K562 (cell line): ENCODE data around the gene MACROD2. TPM values are rescaled to one million over a fixed set of nuclear protein-coding genes. Genes with fewer than 3 reads are reported as not detected.

ENCODE experiments used
- ATAC-seq: fragments of 200-7000 bp; cut with Tn5 transposase; 3 replicates; pipeline ENCODE4 v1.9.1; 2020; ENCODE audit warnings: moderate library complexity
- BruUV-seq: library from RNA; stranded (reverse); fragments of 400-500 nt; replicated peaks from 2 replicates; lab custom pipeline; 2021; lab: Mats Ljungman, UMichigan
- CTCF ChIA-PET: fragments of 300-600 bp; formaldehyde crosslinking; extraction: SDS; loops from one replicate; lab custom pipeline; 2021; ENCODE audit warnings: low intra/inter-chr PET ratio; lab: Yijun Ruan, JAX
- POLR2A ChIA-PET: fragments of 300-600, 350-650 bp; sonication (Branson Sonifier 250); formaldehyde crosslinking; extraction: SDS; loops from one replicate; lab custom pipeline; 2021; ENCODE audit warnings: antibody characterized with exemption, inconsistent platforms; lab: Yijun Ruan, JAX
- DNase-seq, 4 experiments: peaks; one replicate each; pipeline versions ENCODE4 v3.0.0 to v3.0.0-alpha.2; 2011 to 2018; ENCODE audit warnings: low spot score in 3 of 4, mixed read lengths in 3 of 4; ENCODE audit errors: extremely low read depth in 1 of 4
- FAIRE-seq: peaks from 2 replicates; lab custom pipeline; 2011; peaks lifted over from hg19 to GRCh38; lab: Jason Lieb, UNC
- H2AFZ ChIP-seq: 2 replicates; pipeline ENCODE4 v1.6.0; 2011; ENCODE audit warnings: low read depth, low read length, control low read depth, inconsistent platforms
- H3K27ac ChIP-seq: fragments of 200-600 bp; 3 replicates; pipeline ENCODE4 v1.8.0; 2011; ENCODE audit warnings: low read depth, mild to moderate bottlenecking, control low read depth, inconsistent platforms, low read length, moderate library complexity, mixed read lengths; ENCODE audit errors: extremely low read depth
- H3K27me3 ChIP-seq, 2 experiments: fragments of 300-600 bp in 1 of 2; 2 replicates in 1 of 2; 3 replicates in 1 of 2; pipeline versions ENCODE4 v1.6.0 to v1.8.0; 2011; ENCODE audit warnings: inconsistent platforms in 2 of 2, low read length in 2 of 2, mild to moderate bottlenecking in 1 of 2, mixed read lengths in 1 of 2, moderate library complexity in 1 of 2; ENCODE audit not compliant: control insufficient read depth in 2 of 2, insufficient read depth in 2 of 2
- H3K36me3 ChIP-seq: fragments of 300-600 bp; 3 replicates; pipeline ENCODE4 v1.8.0; 2011; ENCODE audit warnings: mild to moderate bottlenecking, low read length, inconsistent platforms; ENCODE audit not compliant: control insufficient read depth, insufficient read depth
- H3K4me1 ChIP-seq, 2 experiments: fragments of 200-600 bp in 1 of 2; replicated peaks in 1 of 2; 2 replicates in 1 of 2; 3 replicates in 1 of 2; pipeline versions ENCODE4 v1.5.1 to v1.8.0; 2011; ENCODE audit warnings: inconsistent platforms in 2 of 2, low read length in 2 of 2, mild to moderate bottlenecking in 1 of 2, mixed read lengths in 1 of 2, moderate library complexity in 1 of 2; ENCODE audit not compliant: control insufficient read depth in 2 of 2, insufficient read depth in 2 of 2
- H3K4me2 ChIP-seq: 2 replicates; pipeline ENCODE4 v1.6.1; 2011; ENCODE audit warnings: low read length, control low read depth, inconsistent platforms, mixed read lengths; ENCODE audit not compliant: insufficient read depth
- H3K4me3 ChIP-seq: fragments of 200-600 bp; sonication (generic), shearing (Covaris generic); 2 replicates; pipeline ENCODE4 v1.5.1; 2016; ENCODE audit warnings: control low read depth, inconsistent platforms
- H3K79me2 ChIP-seq: fragments of 200-600 bp; 3 replicates; pipeline ENCODE4 v1.8.0; 2011; ENCODE audit warnings: low read length, inconsistent platforms; ENCODE audit not compliant: control insufficient read depth, insufficient read depth
- H3K9ac ChIP-seq, 2 experiments: 2 replicates each; pipeline versions ENCODE4 v1.6.0 to v1.6.1; 2011; ENCODE audit warnings: low read depth in 2 of 2, low read length in 2 of 2, control low read depth in 1 of 2, inconsistent platforms in 1 of 2, mild to moderate bottlenecking in 1 of 2, mixed read lengths in 1 of 2; ENCODE audit not compliant: insufficient read depth in 1 of 2
- H3K9me1 ChIP-seq: one replicate; pipeline ENCODE4 v1.6.0; 2011; ENCODE audit warnings: inconsistent platforms, mild to moderate bottlenecking, low read length, moderate library complexity; ENCODE audit not compliant: control insufficient read depth, insufficient read depth
- H3K9me3 ChIP-seq: replicated peaks from 2 replicates; pipeline ENCODE4 v1.5.1; 2011; ENCODE audit warnings: low read depth, low read length, inconsistent platforms; ENCODE audit not compliant: control insufficient read depth, insufficient read depth
- H4K20me1 ChIP-seq: replicated peaks from 2 replicates; pipeline ENCODE4 v1.6.1; 2011; ENCODE audit warnings: low read length, inconsistent platforms, mixed read lengths; ENCODE audit not compliant: control insufficient read depth, insufficient read depth
- CAMTA2 ChIP-seq: fragments of 250-450 bp; sonication (Bioruptor Pico); conservative IDR thresholded peaks from 2 replicates; pipeline ENCODE4 v1.5.1; 2022
- CHAMP1 ChIP-seq: fragments of 450-650 bp; IDR thresholded peaks from 2 replicates; pipeline ENCODE4 v1.6.1; 2016; ENCODE audit warnings: mild to moderate bottlenecking
- EP300 ChIP-seq: IDR thresholded peaks from 2 replicates; pipeline ENCODE4 v1.6.1; 2012; ENCODE audit warnings: low read length, improper control_type of control experiment
- ERF ChIP-seq: fragments of 450-650 bp; formaldehyde crosslinking; IDR thresholded peaks from 2 replicates; pipeline ENCODE4 v1.4.0; 2020; ENCODE audit warnings: mild to moderate bottlenecking, mixed read lengths
- HOXB6 ChIP-seq: fragments of 250-450 bp; sonication (Bioruptor Pico); IDR thresholded peaks from 2 replicates; pipeline ENCODE4 v1.5.1; 2022; ENCODE audit warnings: mild to moderate bottlenecking, borderline replicate concordance
- MAFF ChIP-seq: IDR thresholded peaks from 2 replicates; pipeline ENCODE4 v1.6.1; 2012; ENCODE audit warnings: low read length, improper control_type of control experiment
- MCM2 ChIP-seq: fragments of 450-650 bp; IDR thresholded peaks from 2 replicates; pipeline ENCODE4 v1.6.1; 2017; ENCODE audit warnings: low read depth, mild to moderate bottlenecking
- NFE2 ChIP-seq: IDR thresholded peaks from 2 replicates; pipeline ENCODE4 v1.6.1; 2014; ENCODE audit warnings: antibody characterized with exemption, low read depth
- RCOR1 ChIP-seq, 2 experiments: IDR thresholded peaks; 2 replicates each; pipeline ENCODE4 v1.6.1; 2012; ENCODE audit warnings: low read depth in 2 of 2, low read length in 2 of 2, borderline replicate concordance in 1 of 2, improper control_type of control experiment in 1 of 2
- SAFB2 ChIP-seq: fragments of 200-400 bp; formaldehyde crosslinking; IDR thresholded peaks from 2 replicates; pipeline ENCODE4 v1.6.1; 2018; ENCODE audit warnings: borderline replicate concordance, low read length, low read depth, moderate library complexity; ENCODE audit not compliant: severe bottlenecking
- ZBED1 ChIP-seq: IDR thresholded peaks from 2 replicates; pipeline ENCODE4 v1.6.1; 2014
- ZFX ChIP-seq: sonication (generic); formaldehyde crosslinking; IDR thresholded peaks from 2 replicates; pipeline ENCODE4 v1.8.0; 2022; ENCODE audit warnings: mild to moderate bottlenecking, missing genetic modification reagents, moderate library complexity
- ZNF274 ChIP-seq: IDR thresholded peaks from 2 replicates; pipeline ENCODE4 v1.6.1; 2011; ENCODE audit warnings: low read depth, mild to moderate bottlenecking, low read length, moderate library complexity, borderline replicate concordance
- ZNF324 ChIP-seq: fragments of 250-450 bp; sonication (Bioruptor Pico); IDR thresholded peaks from 2 replicates; pipeline ENCODE4 v1.4.0; 2020; ENCODE audit warnings: mild to moderate bottlenecking
- ZZZ3 ChIP-seq: fragments of 450-650 bp; IDR thresholded peaks from 2 replicates; pipeline ENCODE4 v1.6.1; 2016; ENCODE audit warnings: antibody characterized with exemption, mild to moderate bottlenecking, moderate library complexity
- WGBS: fragments of 100-300 bp; shearing (Covaris generic); methylation state at CpG from one replicate; pipeline ENCODE4 v1.1.6; 2016; ENCODE audit warnings: low coverage, mixed read lengths; ENCODE audit not compliant: insufficient coverage; ENCODE audit errors: missing lambda C conversion rate; 5-methylcytosine and 5-hydroxymethylcytosine counted together
- in situ Hi-C: fragments of 300-500 bp; cut with MboI; formaldehyde crosslinking; loops from 4 replicates; pipeline ENCODE4 v1.15.0; 2018; ENCODE audit warnings: inconsistent platforms, mixed read lengths
- intact Hi-C: fragments of 100-400 bp; cut with micrococcal nuclease; formaldehyde crosslinking; loops from 2 replicates; pipeline ENCODE4 v1.14.2; 2022
- polyA plus RNA-seq, 8 experiments: library from polyadenylated mRNA; depleted of rRNA in 4 of 8; stranded (reverse) in 5 of 8; unstranded in 3 of 8; fragments of >200 nt; fragmentation: Nextera tagmentation in 2 of 8; fragmentation: Illumina TruSeq in 1 of 8; extraction: Ambion mirVana in 2 of 8; extraction: Trizol in 1 of 8; gene quantifications; 2 replicates each; pipeline versions ENCODE4 v1.2.1 to v1.2.3, GENCODE V29; 2011 to 2014; ENCODE audit warnings: inconsistent platforms in 1 of 8, missing spikeins in 1 of 8
- total RNA-seq, 7 experiments: library from RNA; depleted of rRNA in 6 of 7; stranded (reverse); fragments of >200 nt in 6 of 7; fragmentation: Illumina TruSeq in 2 of 7; extraction: Trizol in 2 of 7; gene quantifications; 2 replicates each; pipeline versions ENCODE4 v1.2.1 to v1.2.3, GENCODE V29; 2011 to 2021; ENCODE audit warnings: low replicate concordance in 1 of 7
- TF ChIP-seq, protein P1 (sequence below): sonication (generic); formaldehyde crosslinking; IDR thresholded peaks from 2 replicates; pipeline ENCODE4 v1.8.0; 2022; ENCODE audit warnings: mild to moderate bottlenecking, missing genetic modification reagents
- TF ChIP-seq, protein P2 (sequence below): sonication (generic); formaldehyde crosslinking; IDR thresholded peaks from 2 replicates; pipeline ENCODE4 v1.5.0; 2020; ENCODE audit warnings: missing genetic modification reagents
- TF ChIP-seq, protein P3 (sequence below): fragments of 450-650 bp; formaldehyde crosslinking; IDR thresholded peaks from 2 replicates; pipeline ENCODE4 v1.4.0; 2022; ENCODE audit warnings: mild to moderate bottlenecking, moderate library complexity

Gene MACROD2
- total and polyA plus RNA-seq, 9 of the 15 experiments (the other 6 are each of a cell fraction or from before 2014, with no cell fraction given): not detected

DNA sequence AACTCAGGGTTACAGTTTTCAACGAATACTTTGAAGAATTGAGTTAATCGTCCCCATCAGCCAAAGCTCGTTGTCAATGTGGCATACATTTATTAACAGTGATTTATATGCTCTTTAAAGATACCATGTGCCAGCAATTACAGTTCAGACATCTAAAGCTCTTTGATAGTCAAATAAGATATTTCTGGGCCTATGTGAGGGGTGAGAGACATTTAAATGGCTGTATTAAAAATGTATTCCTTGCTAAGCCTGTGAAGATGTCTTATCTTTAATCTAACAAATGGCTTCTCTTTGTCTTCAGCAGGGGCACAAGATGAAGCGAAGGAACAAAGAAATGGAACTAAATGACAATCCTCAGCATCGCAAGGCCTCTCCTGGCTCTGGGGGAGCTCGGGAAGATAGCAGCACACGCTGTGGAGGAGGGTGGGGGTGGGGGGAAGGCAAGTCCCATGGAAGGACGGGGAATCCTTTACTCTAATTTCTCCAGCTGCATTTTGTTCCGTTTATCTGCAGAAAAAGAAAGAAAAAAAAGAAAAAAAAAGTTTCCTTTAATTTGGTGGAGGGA is 2054.3 kb downstream of the MACROD2 start (continued):
- TF ChIP-seq ZZZ3: no peak
- TF ChIP-seq SAFB2: no peak
- TF ChIP-seq, all 486 proteins: peak for 0

DNA sequence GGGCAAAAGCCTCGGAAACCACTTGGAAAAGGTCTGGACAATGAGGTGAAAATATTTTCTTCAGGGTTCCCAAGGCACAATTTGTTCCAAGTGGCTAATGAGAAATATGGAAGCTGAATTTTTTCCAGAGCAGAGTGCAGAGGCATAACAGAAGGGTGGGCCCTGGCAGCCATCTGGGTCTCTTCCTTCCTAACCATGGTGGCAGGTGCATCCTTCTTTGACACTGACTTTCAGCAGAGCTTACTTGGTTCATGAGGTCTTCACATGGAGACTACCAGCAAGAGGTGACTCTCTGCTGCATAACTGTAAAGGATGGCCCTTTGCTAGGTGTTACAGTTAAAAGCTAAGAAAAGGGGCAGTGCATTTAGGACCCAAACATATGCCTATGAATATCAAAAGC is 2055.1 kb downstream of the MACROD2 start:
- Histone ChIP-seq H4K20me1 (no peaks in the 10 kb centered on the region), H3K4me1 (no peaks in the 10 kb centered on the region), H3K27ac (no peak overlapping the region), H3K36me3 (no peaks in the 10 kb centered on the region), H2AFZ (no peak overlapping the region), H3K9me1 (no peaks in the 10 kb centered on the region), H3K4me3 (no peak overlapping the region), H3K4me2 (no peak overlapping the region), H3K9ac (no peak overlapping the region), H3K9me3 (no peaks in the 10 kb centered on the region), H3K27me3 (no peaks in the 10 kb centered on the region), H3K79me2 (no peaks in the 10 kb centered on the region)
- ChIA-PET POLR2A (no interaction called here), CTCF (no interaction called here)
- no TSS peak for BruUV-seq
- intact Hi-C loops (no loop called here), in situ Hi-C loops (no loop called here)
- ATAC-seq (no peak), DNase-seq (no peak), FAIRE-seq (no peak)
- WGBS: 0% methylated on average over 1 of the region's 1 CpG
- TF ChIP-seq, protein P1, sequence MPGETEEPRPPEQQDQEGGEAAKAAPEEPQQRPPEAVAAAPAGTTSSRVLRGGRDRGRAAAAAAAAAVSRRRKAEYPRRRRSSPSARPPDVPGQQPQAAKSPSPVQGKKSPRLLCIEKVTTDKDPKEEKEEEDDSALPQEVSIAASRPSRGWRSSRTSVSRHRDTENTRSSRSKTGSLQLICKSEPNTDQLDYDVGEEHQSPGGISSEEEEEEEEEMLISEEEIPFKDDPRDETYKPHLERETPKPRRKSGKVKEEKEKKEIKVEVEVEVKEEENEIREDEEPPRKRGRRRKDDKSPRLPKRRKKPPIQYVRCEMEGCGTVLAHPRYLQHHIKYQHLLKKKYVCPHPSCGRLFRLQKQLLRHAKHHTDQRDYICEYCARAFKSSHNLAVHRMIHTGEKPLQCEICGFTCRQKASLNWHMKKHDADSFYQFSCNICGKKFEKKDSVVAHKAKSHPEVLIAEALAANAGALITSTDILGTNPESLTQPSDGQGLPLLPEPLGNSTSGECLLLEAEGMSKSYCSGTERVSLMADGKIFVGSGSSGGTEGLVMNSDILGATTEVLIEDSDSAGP (CRISPR knock-in tag): no peak
- no peak for TF ChIP-seq ZBED1
- TF ChIP-seq, protein P2, sequence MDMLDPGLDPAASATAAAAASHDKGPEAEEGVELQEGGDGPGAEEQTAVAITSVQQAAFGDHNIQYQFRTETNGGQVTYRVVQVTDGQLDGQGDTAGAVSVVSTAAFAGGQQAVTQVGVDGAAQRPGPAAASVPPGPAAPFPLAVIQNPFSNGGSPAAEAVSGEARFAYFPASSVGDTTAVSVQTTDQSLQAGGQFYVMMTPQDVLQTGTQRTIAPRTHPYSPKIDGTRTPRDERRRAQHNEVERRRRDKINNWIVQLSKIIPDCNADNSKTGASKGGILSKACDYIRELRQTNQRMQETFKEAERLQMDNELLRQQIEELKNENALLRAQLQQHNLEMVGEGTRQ (CRISPR knock-in tag): no peak
- TF ChIP-seq CAMTA2 (CRISPR knock-in tag): no peak
- TF ChIP-seq ZNF324 (CRISPR knock-in tag): no peak
- TF ChIP-seq, protein P3, sequence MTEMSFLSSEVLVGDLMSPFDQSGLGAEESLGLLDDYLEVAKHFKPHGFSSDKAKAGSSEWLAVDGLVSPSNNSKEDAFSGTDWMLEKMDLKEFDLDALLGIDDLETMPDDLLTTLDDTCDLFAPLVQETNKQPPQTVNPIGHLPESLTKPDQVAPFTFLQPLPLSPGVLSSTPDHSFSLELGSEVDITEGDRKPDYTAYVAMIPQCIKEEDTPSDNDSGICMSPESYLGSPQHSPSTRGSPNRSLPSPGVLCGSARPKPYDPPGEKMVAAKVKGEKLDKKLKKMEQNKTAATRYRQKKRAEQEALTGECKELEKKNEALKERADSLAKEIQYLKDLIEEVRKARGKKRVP (CRISPR knock-in tag): no peak
- no peak for TF ChIP-seq ZNF274
- TF ChIP-seq MCM2: no peak
- no peak for TF ChIP-seq EP300
- no peak for TF ChIP-seq CHAMP1
- TF ChIP-seq ZFX (CRISPR knock-in tag): no peak
- no peak for TF ChIP-seq RCOR1 (IDR thresholded peaks at IDR 0.05; ENCODE audit: borderline replicate concordance in 1 of 2, low read depth in 2 of 2, low read length in 2 of 2)
- no peak for TF ChIP-seq HOXB6
- TF ChIP-seq NFE2: no peak
- no peak for TF ChIP-seq MAFF
- TF ChIP-seq ERF (CRISPR knock-in tag): no peak
